H9 (cell line): Measurements from ENCODE around the gene DHRSX. TPM values are rescaled to one million over a fixed set of nuclear protein-coding genes. Genes with fewer than 3 reads are reported as not detected.

Experiments used
- DNase-seq: peaks from one replicate; pipeline ENCODE4 v3.0.0-alpha.2; 2017
- H2AFZ ChIP-seq: one replicate; pipeline ENCODE4 v1.6.1; 2013; ENCODE audit warnings: mild to moderate bottlenecking, low read length, control low read depth, moderate library complexity
- H2AK5ac ChIP-seq: 2 replicates; pipeline ENCODE4 v1.6.1; 2013; ENCODE audit warnings: low read length, control low read depth, mixed read lengths; ENCODE audit not compliant: insufficient read length
- H2BK120ac ChIP-seq: one replicate; pipeline ENCODE4 v1.6.1; 2013; ENCODE audit warnings: low read depth, mild to moderate bottlenecking, low read length, control low read depth, inconsistent platforms; ENCODE audit not compliant: poor library complexity, severe bottlenecking
- H2BK12ac ChIP-seq: 2 replicates; pipeline ENCODE4 v1.6.1; 2013; ENCODE audit warnings: low read length, control low read depth, mixed read lengths, low read depth; ENCODE audit not compliant: insufficient read length
- H2BK15ac ChIP-seq: 2 replicates; pipeline ENCODE4 v1.6.1; 2013; ENCODE audit warnings: low read depth, low read length, control low read depth
- H2BK20ac ChIP-seq: one replicate; pipeline ENCODE4 v1.6.1; 2013; ENCODE audit warnings: low read depth, mild to moderate bottlenecking, low read length, control low read depth, inconsistent platforms; ENCODE audit not compliant: poor library complexity, severe bottlenecking
- H2BK5ac ChIP-seq: 2 replicates; pipeline ENCODE4 v1.6.1; 2013; ENCODE audit warnings: low read length, control low read depth, mixed read lengths; ENCODE audit not compliant: insufficient read length
- H3K14ac ChIP-seq: 2 replicates; pipeline ENCODE4 v1.6.1; 2013; ENCODE audit warnings: low read length, control low read depth; ENCODE audit not compliant: insufficient read depth
- H3K18ac ChIP-seq: 2 replicates; pipeline ENCODE4 v1.6.1; 2013; ENCODE audit warnings: low read depth, mild to moderate bottlenecking, mixed read lengths, low read length, control low read depth; ENCODE audit not compliant: insufficient read length
- H3K23ac ChIP-seq: 2 replicates; pipeline ENCODE4 v1.6.1; 2013; ENCODE audit warnings: low read length, control low read depth, mixed read lengths, low read depth; ENCODE audit not compliant: insufficient read length
- H3K23me2 ChIP-seq: 2 replicates; pipeline ENCODE4 v1.6.1; 2013; ENCODE audit warnings: low read depth, mild to moderate bottlenecking, mixed read lengths, low read length, control low read depth; ENCODE audit not compliant: insufficient read length, poor library complexity, severe bottlenecking
- H3K27ac ChIP-seq: 2 replicates; pipeline ENCODE4 v1.5.1; 2013; ENCODE audit warnings: low read length, control low read depth, mixed read lengths, low read depth; ENCODE audit not compliant: insufficient read length
- H3K27me3 ChIP-seq: 2 replicates; pipeline ENCODE4 v1.6.1; 2013; ENCODE audit warnings: low read length, control low read depth, inconsistent platforms; ENCODE audit not compliant: insufficient read depth
- H3K4ac ChIP-seq: 2 replicates; pipeline ENCODE4 v1.6.1; 2013; ENCODE audit warnings: low read depth, mild to moderate bottlenecking, control low read depth, inconsistent platforms, low read length, moderate library complexity
- H3K4me1 ChIP-seq: 2 replicates; pipeline ENCODE4 v1.6.1; 2013; ENCODE audit warnings: low read length, control low read depth, inconsistent platforms; ENCODE audit not compliant: insufficient read depth
- H3K4me2 ChIP-seq: 2 replicates; pipeline ENCODE4 v1.6.1; 2013; ENCODE audit warnings: low read length, control low read depth, mixed read lengths; ENCODE audit not compliant: insufficient read length, insufficient read depth
- H3K56ac ChIP-seq: 2 replicates; pipeline ENCODE4 v1.6.1; 2013; ENCODE audit warnings: low read depth, mild to moderate bottlenecking, mixed read lengths, low read length, control low read depth; ENCODE audit not compliant: insufficient read length
- H3K79me1 ChIP-seq: 2 replicates; pipeline ENCODE4 v1.6.1; 2013; ENCODE audit warnings: low read depth, mild to moderate bottlenecking, moderate library complexity, low read length, control low read depth, inconsistent platforms; ENCODE audit not compliant: insufficient read depth, poor library complexity, severe bottlenecking
- H3K79me2 ChIP-seq: 2 replicates; pipeline ENCODE4 v1.6.1; 2013; ENCODE audit warnings: low read length, control low read depth, inconsistent platforms; ENCODE audit not compliant: insufficient read depth
- H3K9ac ChIP-seq: 2 replicates; pipeline ENCODE4 v1.6.1; 2013; ENCODE audit warnings: low read length, control low read depth, mixed read lengths; ENCODE audit not compliant: insufficient read length; ENCODE audit errors: extremely low read depth
- H3K9me3 ChIP-seq: one replicate; pipeline ENCODE4 v1.6.1; 2013; ENCODE audit warnings: low read depth, low read length, inconsistent platforms; ENCODE audit not compliant: control insufficient read depth
- H3T11ph ChIP-seq: one replicate; pipeline ENCODE4 v1.6.1; 2013; ENCODE audit warnings: mild to moderate bottlenecking, low read length, control low read depth, inconsistent platforms
- H4K20me1 ChIP-seq: one replicate; pipeline ENCODE4 v1.6.1; 2013; ENCODE audit not compliant: control insufficient read depth, insufficient read length, insufficient read depth
- H4K5ac ChIP-seq: 2 replicates; pipeline ENCODE4 v1.6.1; 2013; ENCODE audit warnings: low read depth, mild to moderate bottlenecking, mixed read lengths, low read length, control low read depth; ENCODE audit not compliant: insufficient read length
- H4K8ac ChIP-seq: replicated peaks from 2 replicates; pipeline ENCODE4 v1.6.1; 2013; ENCODE audit warnings: low read length, control low read depth, mixed read lengths, low read depth; ENCODE audit not compliant: insufficient read length
- H4K91ac ChIP-seq: 2 replicates; pipeline ENCODE4 v1.6.1; 2013; ENCODE audit warnings: low read depth, mild to moderate bottlenecking, moderate library complexity, mixed read lengths, low read length, control low read depth; ENCODE audit not compliant: insufficient read length
- H3K27ac Mint-ChIP-seq, 3 experiments: 2 replicates in 2 of 3; 3 replicates in 1 of 3; pipeline ENCODE4 v1.8.0; 2020 to 2021; ENCODE audit warnings: mixed read lengths in 3 of 3, mild to moderate bottlenecking in 1 of 3, moderate library complexity in 1 of 3
- H3K27me3 Mint-ChIP-seq: 2 replicates; pipeline ENCODE4 v1.8.0; 2021; ENCODE audit warnings: low read depth, mild to moderate bottlenecking, moderate library complexity, mixed read lengths
- H3K36me3 Mint-ChIP-seq, 3 experiments: 2 replicates in 2 of 3; 3 replicates in 1 of 3; pipeline ENCODE4 v1.8.0; 2020 to 2021; ENCODE audit warnings: low read depth in 3 of 3, mixed read lengths in 3 of 3; ENCODE audit not compliant: insufficient read depth in 1 of 3
- H3K4me1 Mint-ChIP-seq, 2 experiments: 2 replicates each; pipeline ENCODE4 v1.8.0; 2020; ENCODE audit warnings: mixed read lengths in 2 of 2
- H3K4me3 Mint-ChIP-seq, 2 experiments: 2 replicates in 1 of 2; 3 replicates in 1 of 2; pipeline ENCODE4 v1.8.0; 2020 to 2021; ENCODE audit warnings: mild to moderate bottlenecking in 2 of 2, mixed read lengths in 2 of 2, moderate library complexity in 1 of 2
- H3K9me3 Mint-ChIP-seq, 2 experiments: 2 replicates in 1 of 2; 3 replicates in 1 of 2; pipeline ENCODE4 v1.8.0; 2020; ENCODE audit warnings: mild to moderate bottlenecking in 2 of 2, mixed read lengths in 2 of 2, moderate library complexity in 1 of 2
- CTCF ChIP-seq: fragments of 200-600 bp; sonication (generic); conservative IDR thresholded peaks from 3 replicates; pipeline ENCODE4 v1.8.0; 2021; ENCODE audit warnings: antibody characterized with exemption, mild to moderate bottlenecking
- WGBS: extraction: QIAGEN DNeasy Blood & Tissue Kit; methylation state at CpG from one replicate; pipeline ENCODE4 v1.1.7; 2013; ENCODE audit warnings: missing lambda C conversion rate, low lambda C conversion rate, mixed read lengths; ENCODE audit not compliant: insufficient read length; ENCODE audit errors: extremely low coverage; 5-methylcytosine and 5-hydroxymethylcytosine counted together
- total RNA-seq: library from RNA; stranded (reverse); gene quantifications from 2 replicates; pipeline ENCODE4 v1.2.1, GENCODE V29; 2021

DHRSX gene
- total RNA-seq, 1 experiment from 2014 or later: 44.0 TPM

GRCh38 chrX:2424317-2424716 lies 76.5 kb downstream of the DHRSX start:
- Mint-ChIP-seq H3K4me3 (no peak overlapping the region), H3K36me3 (peaks cover 39 to 68% (median 61%) of the 10 kb centered on the region in 3 experiments), H3K4me1 (peaks cover 26% of the 10 kb centered on the region in 2 experiments), H3K27ac (no peak overlapping the region), H3K9me3 (peaks cover 11 to 13% of the 10 kb centered on the region in 2 experiments; a peak in 4 of 5 replicates), H3K27me3 (peaks cover 2% of the 10 kb centered on the region; the same call in 1 of the 2 replicates)
- no peak for DNase-seq
- Histone ChIP-seq H2BK120ac (no peak overlapping the region), H4K91ac (no peak overlapping the region), H2BK15ac (no peak overlapping the region), H3K23ac (no peak overlapping the region), H3K23me2 (no peaks in the 10 kb centered on the region), H3K14ac (no peak overlapping the region), H4K8ac (no peak overlapping the region), H2AFZ (no peak overlapping the region), H3K56ac (no peak overlapping the region), H2BK12ac (no peak overlapping the region), H3K4me1 (peaks cover 2% of the 10 kb centered on the region; the same call in 1 of the 2 replicates), H4K5ac (no peak overlapping the region), H4K20me1 (no peaks in the 10 kb centered on the region), H3K4ac (no peak overlapping the region), H2BK5ac (no peak overlapping the region), H2BK20ac (no peak overlapping the region), H3K27ac (no peak overlapping the region), H3K18ac (no peak overlapping the region), H3K79me2 (no peaks in the 10 kb centered on the region), H2AK5ac (no peak overlapping the region), H3K27me3 (no peaks in the 10 kb centered on the region), H3K4me2 (no peak overlapping the region), H3T11ph (no peak overlapping the region), H3K9ac (no peak overlapping the region), H3K79me1 (no peaks in the 10 kb centered on the region), H3K9me3 (no peaks in the 10 kb centered on the region)
- no peak for TF ChIP-seq CTCF
- WGBS: no CpG with 5 or more reads among the region's 2 CpGs
